Neural crest cell (in vitro differentiated cells): ENCODE measurements around the gene ZSCAN25. TPM values are rescaled to one million over a fixed set of nuclear protein-coding genes. Genes with fewer than 3 reads are reported as not detected.
"Not testable (repeated sequence)": the region's sequence is repeated elsewhere in the genome, so short reads cannot be mapped to it uniquely, and the experiment has no call there.

Experiments used
- DNase-seq: peaks from one replicate; pipeline ENCODE4 v3.0.0; 2021; ENCODE audit warnings: low read depth, mixed read lengths, low spot score
- H3K27ac Mint-ChIP-seq: one replicate; pipeline ENCODE4 v1.8.0; 2021; ENCODE audit warnings: mild to moderate bottlenecking, mixed read lengths; ENCODE audit not compliant: unreplicated experiment
- H3K27me3 Mint-ChIP-seq: 2 replicates; pipeline ENCODE4 v1.8.0; 2021; ENCODE audit warnings: low read depth, mild to moderate bottlenecking, mixed read lengths
- H3K36me3 Mint-ChIP-seq: 2 replicates; pipeline ENCODE4 v1.8.0; 2021; ENCODE audit warnings: low read depth, mild to moderate bottlenecking, mixed read lengths
- H3K4me1 Mint-ChIP-seq: 2 replicates; pipeline ENCODE4 v1.8.0; 2021; ENCODE audit warnings: mixed read lengths
- H3K4me3 Mint-ChIP-seq: one replicate; pipeline ENCODE4 v1.8.0; 2021; ENCODE audit warnings: mild to moderate bottlenecking, mixed read lengths
- H3K9me3 Mint-ChIP-seq: 2 replicates; pipeline ENCODE4 v1.8.0; 2021; ENCODE audit warnings: mixed read lengths
- total RNA-seq: library from RNA; stranded (reverse); gene quantifications from 2 replicates; pipeline ENCODE4 v1.2.1, GENCODE V29; 2021
- TF ChIP-seq, protein P1 (sequence below): fragments of 200-600 bp; sonication (generic); conservative IDR thresholded peaks from 2 replicates; pipeline ENCODE4 v1.5.0; 2021; ENCODE audit warnings: antibody characterized with exemption, mild to moderate bottlenecking

The ZSCAN25 gene
- total RNA-seq, 1 donor from 2014 or later: 23.4 TPM

GRCh38 chr7:99579281-99579955 lies 37.3 kb upstream of the ZSCAN25 start:
- Mint-ChIP-seq H3K4me3 (peak overlapping the region; percentile 90), H3K27ac (no peak overlapping the region), H3K36me3 (no peaks in the 10 kb centered on the region), H3K4me1 (peaks cover 21% of the 10 kb centered on the region), H3K9me3 (no peaks in the 10 kb centered on the region), H3K27me3 (peaks cover 3% of the 10 kb centered on the region)
- TF ChIP-seq, protein P1, sequence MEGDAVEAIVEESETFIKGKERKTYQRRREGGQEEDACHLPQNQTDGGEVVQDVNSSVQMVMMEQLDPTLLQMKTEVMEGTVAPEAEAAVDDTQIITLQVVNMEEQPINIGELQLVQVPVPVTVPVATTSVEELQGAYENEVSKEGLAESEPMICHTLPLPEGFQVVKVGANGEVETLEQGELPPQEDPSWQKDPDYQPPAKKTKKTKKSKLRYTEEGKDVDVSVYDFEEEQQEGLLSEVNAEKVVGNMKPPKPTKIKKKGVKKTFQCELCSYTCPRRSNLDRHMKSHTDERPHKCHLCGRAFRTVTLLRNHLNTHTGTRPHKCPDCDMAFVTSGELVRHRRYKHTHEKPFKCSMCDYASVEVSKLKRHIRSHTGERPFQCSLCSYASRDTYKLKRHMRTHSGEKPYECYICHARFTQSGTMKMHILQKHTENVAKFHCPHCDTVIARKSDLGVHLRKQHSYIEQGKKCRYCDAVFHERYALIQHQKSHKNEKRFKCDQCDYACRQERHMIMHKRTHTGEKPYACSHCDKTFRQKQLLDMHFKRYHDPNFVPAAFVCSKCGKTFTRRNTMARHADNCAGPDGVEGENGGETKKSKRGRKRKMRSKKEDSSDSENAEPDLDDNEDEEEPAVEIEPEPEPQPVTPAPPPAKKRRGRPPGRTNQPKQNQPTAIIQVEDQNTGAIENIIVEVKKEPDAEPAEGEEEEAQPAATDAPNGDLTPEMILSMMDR: no peak
- DNase-seq: no peak

DNA sequence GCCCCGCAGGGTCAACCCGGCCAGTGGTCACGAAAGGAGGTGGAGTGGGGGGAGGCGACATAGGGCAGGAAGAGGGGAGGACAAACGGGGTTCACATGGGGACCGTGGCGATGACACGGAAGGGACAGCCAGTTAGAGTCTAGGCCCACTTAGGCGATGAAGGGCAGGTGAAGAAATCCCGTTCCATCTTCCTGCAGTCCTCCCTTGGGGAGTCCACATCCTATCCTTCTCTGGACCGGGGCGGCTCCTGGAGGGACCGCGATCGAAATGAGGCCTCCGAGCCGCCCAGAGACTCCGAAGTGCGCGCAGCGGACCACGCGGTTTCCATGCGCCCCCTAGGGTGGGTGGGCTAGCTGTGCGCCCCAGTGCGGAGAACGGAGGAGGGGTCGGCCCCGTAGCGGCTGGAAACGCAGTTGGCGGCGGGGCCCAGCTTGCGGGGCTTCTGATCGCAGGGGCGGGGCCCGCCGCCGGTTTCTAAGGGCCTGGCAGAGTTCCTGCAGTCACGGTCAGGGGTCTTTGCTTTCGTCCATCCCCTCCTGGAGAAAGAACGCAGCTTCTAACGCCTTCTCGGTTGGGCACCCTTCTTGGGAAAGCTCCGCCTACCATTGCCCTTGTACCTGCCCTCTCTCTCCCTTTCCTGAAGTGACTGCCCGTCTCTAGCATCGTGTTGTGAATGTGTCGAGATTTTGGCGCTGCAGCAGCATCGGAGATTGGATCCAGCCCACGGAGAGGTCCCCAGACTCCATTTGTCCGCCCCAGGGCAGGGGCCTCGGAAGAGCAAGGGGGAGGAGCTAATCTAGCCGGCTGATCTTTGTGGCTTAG lies 36.6 kb upstream of the ZSCAN25 start:
- TF ChIP-seq, protein P1: peak; percentile 61
- Mint-ChIP-seq H3K27ac (peak overlapping the region; percentile 97), H3K4me3 (peak overlapping the region; percentile 90), H3K27me3 (peaks cover 8% of the 10 kb centered on the region), H3K9me3 (no peaks in the 10 kb centered on the region), H3K4me1 (peaks cover 21% of the 10 kb centered on the region), H3K36me3 (no peaks in the 10 kb centered on the region)
- DNase-seq: peak; percentile 79

- Mint-ChIP-seq H3K27ac (peak overlapping the region; percentile 97), H3K27me3 (peaks cover 11% of the 10 kb centered on the region), H3K4me3 (peak overlapping the region; percentile 90), H3K4me1 (peaks cover 21% of the 10 kb centered on the region)
- not testable (repeated sequence) for DNase-seq, H3K36me3 Mint-ChIP-seq, H3K9me3 Mint-ChIP-seq
These were observed 35.9 kb upstream of the ZSCAN25 start for GRCh38 chr7:99580778-99581332.

DNA sequence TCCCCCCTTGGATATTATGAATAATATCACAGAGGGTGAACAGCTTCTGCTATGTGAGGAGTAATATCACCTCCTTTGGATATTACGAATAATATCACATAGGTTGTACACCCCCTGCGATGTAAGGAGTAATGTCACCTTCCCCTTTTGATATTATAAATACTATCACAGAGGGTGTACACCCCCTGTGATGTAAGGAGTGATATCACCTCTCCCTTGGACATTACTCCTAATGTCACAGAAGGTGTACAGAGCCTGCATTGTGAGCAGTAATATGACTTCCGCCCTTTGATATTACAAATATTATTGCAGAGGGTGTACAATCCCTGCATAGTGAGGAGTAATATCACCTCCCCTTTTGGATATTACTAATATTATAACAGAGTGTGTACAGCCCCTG lies 27.9 kb upstream of the ZSCAN25 start:
- Mint-ChIP-seq H3K27ac (no peak overlapping the region), H3K36me3 (no peaks in the 10 kb centered on the region), H3K9me3 (no peaks in the 10 kb centered on the region), H3K27me3 (peaks cover 12% of the 10 kb centered on the region), H3K4me3 (no peak overlapping the region), H3K4me1 (no peaks in the 10 kb centered on the region)
- DNase-seq: no peak
- TF ChIP-seq, protein P1: no peak

DNA sequence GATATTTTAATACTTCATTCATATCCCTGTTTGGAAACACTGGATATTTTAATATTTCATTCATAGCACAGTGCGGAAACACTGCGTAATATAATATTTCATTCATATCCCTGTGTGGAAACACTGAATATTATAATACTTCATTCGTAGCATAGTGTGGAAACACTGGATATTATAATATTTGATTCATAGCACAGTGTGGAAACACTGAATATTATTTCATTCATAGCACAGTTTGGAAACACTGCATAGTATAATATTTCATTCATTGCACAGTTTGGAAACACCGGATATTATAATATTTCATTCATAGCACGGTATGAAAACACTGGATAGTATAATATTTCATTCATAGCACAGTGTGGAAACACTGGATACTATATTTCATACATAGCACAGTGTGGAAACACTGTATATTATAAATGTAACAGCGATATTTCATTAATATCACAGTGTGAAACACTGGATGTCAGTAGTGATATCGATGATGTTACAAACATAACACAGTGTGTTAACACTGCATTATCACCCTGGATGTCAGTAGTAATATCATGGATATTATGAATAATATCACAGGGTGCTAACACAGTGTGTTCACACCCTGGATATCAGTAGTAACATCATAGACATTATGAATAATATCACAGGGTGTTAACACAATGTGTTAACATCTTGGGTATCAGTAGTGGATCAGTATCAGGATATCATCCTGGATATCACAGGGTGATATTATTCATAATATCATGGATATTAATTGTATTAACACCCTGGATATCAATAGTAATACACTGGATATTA lies 21.6 kb upstream of the ZSCAN25 start:
- Mint-ChIP-seq H3K4me3 (no peak overlapping the region), H3K27ac (no peak overlapping the region), H3K27me3 (no peaks in the 10 kb centered on the region), H3K4me1 (no peaks in the 10 kb centered on the region), H3K9me3 (no peaks in the 10 kb centered on the region), H3K36me3 (no peaks in the 10 kb centered on the region)
- TF ChIP-seq, protein P1: no peak
- DNase-seq: no peak
